ENCODE data around the gene PDGFRB. TPM values are rescaled to one million over a fixed set of nuclear protein-coding genes. Genes with fewer than 3 reads are reported as not detected.

The PDGFRB gene
- total and polyA plus RNA-seq, 2 of the 8 experiments (the other 6 are each of a cell fraction or from before 2014, with no cell fraction given): 4.2 to 13.7 TPM

GRCh38 chr5:150142185-150142958, 13.3 kb downstream of the PDGFRB start (continued):
- no peak for TF ChIP-seq HDAC2 (IDR thresholded peaks at IDR 0.05; ENCODE audit: borderline replicate concordance in 1 of 2, low read depth in 2 of 2, low read length in 2 of 2)
- TF ChIP-seq SUZ12 (IDR thresholded peaks at IDR 0.05; ENCODE audit: low read length): no peak
- TF ChIP-seq CHD7 (IDR thresholded peaks at IDR 0.05; ENCODE audit: insufficient replicate concordance, low read length): no peak
- no peak for TF ChIP-seq ASH2L (IDR thresholded peaks at IDR 0.05; ENCODE audit: low read length)
- no peak for TF ChIP-seq RXRA (IDR thresholded peaks at IDR 0.05; ENCODE audit: insufficient read depth, low read depth, low read length)

Measured in H1 (cell line).